WTC11 (cell line): ENCODE results near the gene MAPK8IP1.

ENCODE experiments used
- ATF2 ChIP-seq: sonication (generic); formaldehyde crosslinking; IDR thresholded peaks from 2 replicates; pipeline ENCODE4 v1.8.1; 2022; ENCODE audit warnings: low read depth, missing genetic modification reagents, borderline replicate concordance
- ELF4 ChIP-seq: sonication (generic); formaldehyde crosslinking; IDR thresholded peaks from 2 replicates; pipeline ENCODE4 v1.8.1; 2022; ENCODE audit warnings: low read depth, mild to moderate bottlenecking, moderate library complexity, missing genetic modification reagents
- FOXP1 ChIP-seq: sonication (generic); formaldehyde crosslinking; IDR thresholded peaks from 2 replicates; pipeline ENCODE4 v1.8.0; 2022; ENCODE audit warnings: missing genetic modification reagents, mild to moderate bottlenecking, moderate library complexity, borderline replicate concordance
- JUN ChIP-seq: sonication (generic); formaldehyde crosslinking; IDR thresholded peaks from 2 replicates; pipeline ENCODE4 v1.8.0; 2023; ENCODE audit warnings: mild to moderate bottlenecking, missing genetic modification reagents
- MXD4 ChIP-seq: fragments of 250-450 bp; sonication (Bioruptor Pico); IDR thresholded peaks from 2 replicates; pipeline ENCODE4 v1.8.0; 2021; ENCODE audit warnings: mild to moderate bottlenecking, moderate library complexity, borderline replicate concordance
- SMAD3 ChIP-seq: sonication (generic); formaldehyde crosslinking; IDR thresholded peaks from 2 replicates; pipeline ENCODE4 v1.8.0; 2022; ENCODE audit warnings: missing genetic modification reagents, mild to moderate bottlenecking, borderline replicate concordance
- SP1 ChIP-seq: sonication (generic); formaldehyde crosslinking; conservative IDR thresholded peaks from 2 replicates; pipeline ENCODE4 v1.8.1; 2022; ENCODE audit warnings: missing genetic modification reagents
- TEAD1 ChIP-seq: sonication (generic); formaldehyde crosslinking; IDR thresholded peaks from 2 replicates; pipeline ENCODE4 v1.8.0; 2022; ENCODE audit warnings: mild to moderate bottlenecking, missing genetic modification reagents
- ZNF263 ChIP-seq: sonication (generic); formaldehyde crosslinking; IDR thresholded peaks from 2 replicates; pipeline ENCODE4 v1.8.1; 2022; ENCODE audit warnings: low read depth, mild to moderate bottlenecking, moderate library complexity, missing genetic modification reagents
- TF ChIP-seq, protein P1 (sequence below): fragments of 200-600 bp; IDR thresholded peaks from 2 replicates; pipeline ENCODE4 v1.8.0; 2022; ENCODE audit warnings: antibody characterized with exemption
- TF ChIP-seq, protein P2 (sequence below): sonication (generic); formaldehyde crosslinking; IDR thresholded peaks from 2 replicates; pipeline ENCODE4 v1.8.1; 2022; ENCODE audit warnings: mild to moderate bottlenecking, moderate library complexity, missing genetic modification reagents
- TF ChIP-seq, protein P3 (sequence below): sonication (generic); formaldehyde crosslinking; IDR thresholded peaks from 2 replicates; pipeline ENCODE4 v1.8.0; 2022; ENCODE audit warnings: mild to moderate bottlenecking, missing genetic modification reagents
- TF ChIP-seq, protein P4 (sequence below): sonication (generic); formaldehyde crosslinking; conservative IDR thresholded peaks from 2 replicates; pipeline ENCODE4 v1.8.1; 2022; ENCODE audit warnings: mild to moderate bottlenecking, missing genetic modification reagents

DNA sequence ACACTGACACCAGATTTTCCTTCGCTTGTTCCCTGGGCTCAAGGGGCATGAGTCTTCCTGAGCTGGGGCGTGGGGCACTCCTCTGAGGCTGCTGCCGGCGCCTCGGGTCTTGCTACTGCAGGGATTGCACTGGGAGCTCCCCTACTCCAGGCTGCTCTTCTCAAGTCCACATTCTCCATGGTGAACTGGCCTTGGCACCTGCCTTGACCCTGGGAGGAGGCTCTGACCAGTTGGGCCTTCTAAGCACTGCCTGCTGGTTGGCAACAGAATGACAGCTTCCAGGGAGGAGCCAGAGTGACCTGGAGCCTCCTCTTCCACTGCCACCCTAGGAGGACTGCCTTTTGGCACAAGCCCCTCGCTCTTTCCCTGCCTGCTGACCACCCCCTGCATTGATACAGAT is 12.1 kb downstream of the MAPK8IP1 start:
- TF ChIP-seq JUN (CRISPR knock-in tag) (no peak), FOXP1 (CRISPR knock-in tag) (no peak), ATF2 (CRISPR knock-in tag) (no peak), SP1 (CRISPR knock-in tag) (no peak), ZNF263 (no peak), TEAD1 (CRISPR knock-in tag) (no peak), SMAD3 (CRISPR knock-in tag) (no peak), ELF4 (CRISPR knock-in tag) (no peak), MXD4 (CRISPR knock-in tag) (no peak)
- TF ChIP-seq, protein P1, sequence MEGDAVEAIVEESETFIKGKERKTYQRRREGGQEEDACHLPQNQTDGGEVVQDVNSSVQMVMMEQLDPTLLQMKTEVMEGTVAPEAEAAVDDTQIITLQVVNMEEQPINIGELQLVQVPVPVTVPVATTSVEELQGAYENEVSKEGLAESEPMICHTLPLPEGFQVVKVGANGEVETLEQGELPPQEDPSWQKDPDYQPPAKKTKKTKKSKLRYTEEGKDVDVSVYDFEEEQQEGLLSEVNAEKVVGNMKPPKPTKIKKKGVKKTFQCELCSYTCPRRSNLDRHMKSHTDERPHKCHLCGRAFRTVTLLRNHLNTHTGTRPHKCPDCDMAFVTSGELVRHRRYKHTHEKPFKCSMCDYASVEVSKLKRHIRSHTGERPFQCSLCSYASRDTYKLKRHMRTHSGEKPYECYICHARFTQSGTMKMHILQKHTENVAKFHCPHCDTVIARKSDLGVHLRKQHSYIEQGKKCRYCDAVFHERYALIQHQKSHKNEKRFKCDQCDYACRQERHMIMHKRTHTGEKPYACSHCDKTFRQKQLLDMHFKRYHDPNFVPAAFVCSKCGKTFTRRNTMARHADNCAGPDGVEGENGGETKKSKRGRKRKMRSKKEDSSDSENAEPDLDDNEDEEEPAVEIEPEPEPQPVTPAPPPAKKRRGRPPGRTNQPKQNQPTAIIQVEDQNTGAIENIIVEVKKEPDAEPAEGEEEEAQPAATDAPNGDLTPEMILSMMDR: no peak
- TF ChIP-seq, protein P2, sequence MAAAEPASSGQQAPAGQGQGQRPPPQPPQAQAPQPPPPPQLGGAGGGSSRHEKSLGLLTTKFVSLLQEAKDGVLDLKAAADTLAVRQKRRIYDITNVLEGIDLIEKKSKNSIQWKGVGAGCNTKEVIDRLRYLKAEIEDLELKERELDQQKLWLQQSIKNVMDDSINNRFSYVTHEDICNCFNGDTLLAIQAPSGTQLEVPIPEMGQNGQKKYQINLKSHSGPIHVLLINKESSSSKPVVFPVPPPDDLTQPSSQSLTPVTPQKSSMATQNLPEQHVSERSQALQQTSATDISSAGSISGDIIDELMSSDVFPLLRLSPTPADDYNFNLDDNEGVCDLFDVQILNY: no peak
- TF ChIP-seq, protein P3, sequence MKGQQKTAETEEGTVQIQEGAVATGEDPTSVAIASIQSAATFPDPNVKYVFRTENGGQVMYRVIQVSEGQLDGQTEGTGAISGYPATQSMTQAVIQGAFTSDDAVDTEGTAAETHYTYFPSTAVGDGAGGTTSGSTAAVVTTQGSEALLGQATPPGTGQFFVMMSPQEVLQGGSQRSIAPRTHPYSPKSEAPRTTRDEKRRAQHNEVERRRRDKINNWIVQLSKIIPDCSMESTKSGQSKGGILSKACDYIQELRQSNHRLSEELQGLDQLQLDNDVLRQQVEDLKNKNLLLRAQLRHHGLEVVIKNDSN (CRISPR knock-in tag): no peak
- TF ChIP-seq, protein P4, sequence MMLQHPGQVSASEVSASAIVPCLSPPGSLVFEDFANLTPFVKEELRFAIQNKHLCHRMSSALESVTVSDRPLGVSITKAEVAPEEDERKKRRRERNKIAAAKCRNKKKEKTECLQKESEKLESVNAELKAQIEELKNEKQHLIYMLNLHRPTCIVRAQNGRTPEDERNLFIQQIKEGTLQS: no peak
